MM.1S (cell line): Measurements from ENCODE around the gene AMPH.

Experiments
- DNase-seq: peaks from one replicate; pipeline ENCODE4 v3.0.0-alpha.2; 2015
- H2AFZ ChIP-seq: fragments of 300-600 bp; sonication (generic); 2 replicates; pipeline ENCODE4 v1.6.0; 2016; ENCODE audit warnings: antibody characterized with exemption, low read length
- H3F3A ChIP-seq: fragments of 300-600 bp; sonication (generic); 2 replicates; pipeline ENCODE4 v1.6.1; 2016; ENCODE audit warnings: mild to moderate bottlenecking, antibody characterized with exemption, low read length, moderate library complexity, mixed read lengths; ENCODE audit not compliant: insufficient read depth
- H3K27ac ChIP-seq: fragments of 300-600 bp; sonication (generic); 2 replicates; pipeline ENCODE4 v1.5.1; 2016; ENCODE audit warnings: mild to moderate bottlenecking, low read length
- H3K27me3 ChIP-seq: fragments of 300-600 bp; sonication (generic); replicated peaks from 2 replicates; pipeline ENCODE4 v1.6.0; 2016; ENCODE audit warnings: low read length; ENCODE audit not compliant: insufficient read depth
- H3K36me3 ChIP-seq: fragments of 300-600 bp; sonication (generic); replicated peaks from 2 replicates; pipeline ENCODE4 v1.6.1; 2016; ENCODE audit warnings: mild to moderate bottlenecking, low read length, mixed read lengths; ENCODE audit not compliant: insufficient read depth
- H3K4me1 ChIP-seq: fragments of 300-600 bp; sonication (generic); 2 replicates; pipeline ENCODE4 v1.6.1; 2016; ENCODE audit warnings: low read length, mixed read lengths
- H3K4me2 ChIP-seq: fragments of 300-600 bp; sonication (generic); 2 replicates; pipeline ENCODE4 v1.6.0; 2016; ENCODE audit warnings: low read depth, low read length
- H3K4me3 ChIP-seq: fragments of 300-600 bp; sonication (generic); 2 replicates; pipeline ENCODE4 v1.5.1; 2016; ENCODE audit warnings: low read length, mixed read lengths
- H3K79me2 ChIP-seq: fragments of 300-600 bp; sonication (generic); 2 replicates; pipeline ENCODE4 v1.6.1; 2016; ENCODE audit warnings: mixed run types, low read length, mixed read lengths
- H3K9ac ChIP-seq: fragments of 300-600 bp; sonication (generic); 2 replicates; pipeline ENCODE4 v1.6.1; 2016; ENCODE audit warnings: low read length, mixed read lengths
- H3K9me2 ChIP-seq: fragments of 300-600 bp; sonication (generic); replicated peaks from 2 replicates; pipeline ENCODE4 v1.6.1; 2016; ENCODE audit warnings: mild to moderate bottlenecking, low read length, mixed read lengths; ENCODE audit not compliant: insufficient read depth
- H3K9me3 ChIP-seq: fragments of 300-600 bp; sonication (generic); replicated peaks from 2 replicates; pipeline ENCODE4 v1.6.1; 2016; ENCODE audit warnings: mild to moderate bottlenecking, low read length, mixed read lengths; ENCODE audit not compliant: insufficient read depth
- H4K20me1 ChIP-seq: fragments of 300-600 bp; sonication (generic); 2 replicates; pipeline ENCODE4 v1.6.1; 2016; ENCODE audit warnings: mild to moderate bottlenecking, low read length, moderate library complexity, mixed read lengths; ENCODE audit not compliant: insufficient read depth
- CTCF ChIP-seq: fragments of 300-600 bp; sonication (generic); IDR thresholded peaks from 2 replicates; pipeline ENCODE4 v1.5.1; 2016; ENCODE audit warnings: antibody characterized with exemption, low read length, mixed read lengths
- EZH2 ChIP-seq: fragments of 300-600 bp; sonication (generic); optimal IDR thresholded peaks from 2 replicates; pipeline ENCODE3; 2017; ENCODE audit warnings: low read depth, mild to moderate bottlenecking, antibody characterized with exemption, low read length, mixed read lengths
- EZH2phosphoT487 ChIP-seq: fragments of 300-600 bp; sonication (generic); IDR thresholded peaks from 2 replicates; pipeline ENCODE4 v1.6.1; 2018; ENCODE audit warnings: antibody characterized with exemption, low read length

The AMPH gene

GRCh38 chr7:38658921-38659320 lies 27.7 kb upstream of the AMPH start:
- H4K20me1 ChIP-seq, result no peaks in the 10 kb centered on the region
- H3K27me3 ChIP-seq, result no peaks in the 10 kb centered on the region
- no peaks in the 10 kb centered on the region for H3F3A ChIP-seq
- H3K9me2 ChIP-seq, result no peaks in the 10 kb centered on the region
- no peak overlapping the region for H3K4me2 ChIP-seq
- H3K4me1 ChIP-seq, result no peaks in the 10 kb centered on the region
- no peaks in the 10 kb centered on the region for H3K36me3 ChIP-seq
- H3K9ac ChIP-seq, result no peak overlapping the region
- DNase-seq, result no peak
- TF ChIP-seq EZH2, result no peak
- no peak for TF ChIP-seq CTCF
- TF ChIP-seq EZH2phosphoT487, result no peak
- H3K79me2 ChIP-seq, result no peaks in the 10 kb centered on the region
- no peak overlapping the region for H3K27ac ChIP-seq
- H2AFZ ChIP-seq, result no peak overlapping the region
- no peak overlapping the region for H3K4me3 ChIP-seq
- H3K9me3 ChIP-seq, result no peaks in the 10 kb centered on the region

- no peak overlapping the region for H2AFZ ChIP-seq
- DNase-seq, result no peak
- H3K27me3 ChIP-seq, result no peaks in the 10 kb centered on the region
- no peak overlapping the region for H3K9ac ChIP-seq
- no peak overlapping the region for H3K27ac ChIP-seq
- no peak overlapping the region for H3K4me2 ChIP-seq
- H3K9me2 ChIP-seq, result no peaks in the 10 kb centered on the region
- no peaks in the 10 kb centered on the region for H3K79me2 ChIP-seq
- TF ChIP-seq EZH2 (no peak), CTCF (no peak), EZH2phosphoT487 (no peak)
- H4K20me1 ChIP-seq, result no peaks in the 10 kb centered on the region
- H3K4me1 ChIP-seq, result no peaks in the 10 kb centered on the region
- H3K9me3 ChIP-seq, result no peaks in the 10 kb centered on the region
- H3K36me3 ChIP-seq, result no peaks in the 10 kb centered on the region
- no peak overlapping the region for H3K4me3 ChIP-seq
- H3F3A ChIP-seq, result no peaks in the 10 kb centered on the region
Observed at GRCh38 chr7:38656968-38657367, 25.8 kb upstream of the AMPH start.

- no peaks in the 10 kb centered on the region for H3F3A ChIP-seq
- H2AFZ ChIP-seq, result no peak overlapping the region
- H3K9me3 ChIP-seq, result no peaks in the 10 kb centered on the region
- no peaks in the 10 kb centered on the region for H3K27me3 ChIP-seq
- H3K36me3 ChIP-seq, result no peaks in the 10 kb centered on the region
- TF ChIP-seq EZH2phosphoT487 (no peak), CTCF (no peak), EZH2 (no peak)
- H3K79me2 ChIP-seq, result no peaks in the 10 kb centered on the region
- no peaks in the 10 kb centered on the region for H3K4me1 ChIP-seq
- no peak for DNase-seq
- no peak overlapping the region for H3K27ac ChIP-seq
- no peak overlapping the region for H3K4me3 ChIP-seq
- H3K4me2 ChIP-seq, result no peak overlapping the region
- H3K9me2 ChIP-seq, result no peaks in the 10 kb centered on the region
- H3K9ac ChIP-seq, result no peak overlapping the region
- H4K20me1 ChIP-seq, result no peaks in the 10 kb centered on the region
Observed at GRCh38 chr7:38655833-38656774, 24.9 kb upstream of the AMPH start.
